GM12878 (cell line): ENCODE results near the gene NDRG4. TPM values are rescaled to one million over a fixed set of nuclear protein-coding genes. Genes with fewer than 3 reads are reported as not detected.

ENCODE experiments used
- ATAC-seq: fragments of 200-7000 bp; cut with Tn5 transposase; 3 replicates; pipeline ENCODE4 v1.9.1; 2020; ENCODE audit warnings: mild to moderate bottlenecking, moderate library complexity
- BruUV-seq: library from RNA; stranded (reverse); fragments of 400-500 nt; replicated peaks from 2 replicates; lab custom pipeline; 2021; lab: Mats Ljungman, UMichigan
- CTCF ChIA-PET: fragments of 300-600 bp; sonication (Branson Sonifier 250); formaldehyde crosslinking; extraction: SDS; loops from one replicate; lab custom pipeline; 2021; ENCODE audit warnings: inconsistent platforms; lab: Yijun Ruan, JAX
- POLR2A ChIA-PET: fragments of 350-600 bp; formaldehyde crosslinking; extraction: SDS; loops from one replicate; lab custom pipeline; 2021; ENCODE audit warnings: inconsistent platforms; lab: Charles Lee
- RAD21 ChIA-PET: fragments of 300-600 bp; sonication (Branson Sonifier 250); formaldehyde crosslinking; loops from one replicate; lab custom pipeline; 2023; ENCODE audit warnings: antibody characterized with exemption; ENCODE audit not compliant: unreplicated experiment; lab: Charles Lee
- SMC1A ChIA-PET: fragments of 300-600 bp; sonication (Branson Sonifier 250); formaldehyde crosslinking; loops from one replicate; lab custom pipeline; 2023; ENCODE audit not compliant: unreplicated experiment, uncharacterized antibody; lab: Charles Lee
- DNase-seq: peaks from one replicate; pipeline ENCODE4 v3.0.0-alpha.2; 2011; ENCODE audit warnings: low read depth, low spot score
- FAIRE-seq: peaks from 3 replicates; lab custom pipeline; 2011; peaks lifted over from hg19 to GRCh38; lab: Jason Lieb, UNC
- H2AFZ ChIP-seq: 2 replicates; pipeline ENCODE4 v1.6.0; 2011; ENCODE audit warnings: low read depth, low read length, control low read depth; ENCODE audit not compliant: control insufficient read depth
- H3K27ac ChIP-seq: 2 replicates; pipeline ENCODE4 v1.5.1; 2011; ENCODE audit warnings: control low read depth; ENCODE audit not compliant: control insufficient read depth, insufficient read depth
- H3K27me3 ChIP-seq, 2 experiments: replicated peaks in 1 of 2; 2 replicates each; pipeline versions ENCODE4 v1.6.0 to v1.6.1; 2011; ENCODE audit warnings: low read length in 1 of 2; ENCODE audit not compliant: control insufficient read depth in 2 of 2, insufficient read depth in 2 of 2
- H3K36me3 ChIP-seq, 2 experiments: 2 replicates each; pipeline ENCODE4 v1.5.1; 2011; ENCODE audit warnings: low read length in 1 of 2; ENCODE audit not compliant: control insufficient read depth in 2 of 2, insufficient read depth in 2 of 2
- H3K4me1 ChIP-seq: 2 replicates; pipeline ENCODE4 v1.6.1; 2011; ENCODE audit warnings: mild to moderate bottlenecking, low read length, moderate library complexity, mixed read lengths; ENCODE audit not compliant: control insufficient read depth, insufficient read depth
- H3K4me2 ChIP-seq: 2 replicates; pipeline ENCODE4 v1.6.0; 2011; ENCODE audit warnings: control low read depth; ENCODE audit not compliant: control insufficient read depth, insufficient read depth
- H3K4me3 ChIP-seq: fragments of 200-600 bp; sonication (generic); 2 replicates; pipeline ENCODE4 v1.5.1; 2016
- H3K79me2 ChIP-seq: 2 replicates; pipeline ENCODE4 v1.6.0; 2011; ENCODE audit warnings: low read length; ENCODE audit not compliant: control insufficient read depth, insufficient read depth
- H3K9ac ChIP-seq: 2 replicates; pipeline ENCODE4 v1.8.0; 2011; ENCODE audit warnings: low read length, control low read depth, mixed read lengths; ENCODE audit not compliant: control insufficient read depth, insufficient read depth
- H3K9me3 ChIP-seq: replicated peaks from 3 replicates; pipeline ENCODE4 v1.5.1; 2011; ENCODE audit warnings: mild to moderate bottlenecking, low read length; ENCODE audit not compliant: control insufficient read depth, insufficient read depth
- H4K20me1 ChIP-seq: 2 replicates; pipeline ENCODE4 v1.6.0; 2011; ENCODE audit not compliant: control insufficient read depth, insufficient read depth
- CHD1 ChIP-seq: IDR thresholded peaks from 2 replicates; pipeline ENCODE4 v1.6.1; 2012; ENCODE audit warnings: low read depth, low read length, improper control_type of control experiment
- CREB1 ChIP-seq: IDR thresholded peaks from 2 replicates; pipeline ENCODE4 v1.6.1; 2012; ENCODE audit warnings: low read depth, mild to moderate bottlenecking, inconsistent platforms
- EZH2 ChIP-seq: IDR thresholded peaks from 2 replicates; pipeline ENCODE4 v1.6.1; 2012; ENCODE audit warnings: low read depth, mild to moderate bottlenecking, control low read depth, inconsistent platforms, low read length, borderline replicate concordance; ENCODE audit not compliant: control insufficient read depth
- NR2C1 ChIP-seq: fragments of 450-650 bp; IDR thresholded peaks from 2 replicates; pipeline ENCODE4 v1.6.1; 2017; ENCODE audit warnings: antibody characterized with exemption, mild to moderate bottlenecking, moderate library complexity
- PBX3 ChIP-seq: IDR thresholded peaks from 2 replicates; pipeline ENCODE4 v1.6.1; 2011; ENCODE audit warnings: mild to moderate bottlenecking, low read depth, low read length, moderate library complexity; ENCODE audit not compliant: insufficient replicate concordance
- RB1 ChIP-seq: fragments of 450-650 bp; formaldehyde crosslinking; IDR thresholded peaks from 2 replicates; pipeline ENCODE4 v1.6.1; 2017; ENCODE audit warnings: mild to moderate bottlenecking, borderline replicate concordance
- SIN3A ChIP-seq: IDR thresholded peaks from 2 replicates; pipeline ENCODE4 v1.6.1; 2012; ENCODE audit warnings: low read depth, low read length, improper control_type of control experiment
- SPI1 ChIP-seq: IDR thresholded peaks from 2 replicates; pipeline ENCODE4 v1.6.1; 2011; ENCODE audit warnings: low read depth, mild to moderate bottlenecking, low read length, moderate library complexity, borderline replicate concordance; ENCODE audit not compliant: insufficient read depth
- SUPT20H ChIP-seq: IDR thresholded peaks from 2 replicates; pipeline ENCODE4 v1.6.1; 2011; ENCODE audit warnings: low read depth, mild to moderate bottlenecking, low read length, moderate library complexity, borderline replicate concordance; ENCODE audit not compliant: control insufficient read depth
- SUZ12 ChIP-seq: fragments of 200-600 bp; sonication (generic); IDR thresholded peaks from one replicate; pipeline ENCODE4 v1.6.1; 2018; ENCODE audit warnings: antibody characterized with exemption, mild to moderate bottlenecking; ENCODE audit not compliant: unreplicated experiment
- ZSCAN29 ChIP-seq: fragments of 450-650 bp; IDR thresholded peaks from 2 replicates; pipeline ENCODE4 v1.6.1; 2017; ENCODE audit warnings: mild to moderate bottlenecking, moderate library complexity
- WGBS: methylation state at CpG from one replicate; pipeline ENCODE4 v1.1.6; 2016; ENCODE audit warnings: low lambda C conversion rate; ENCODE audit not compliant: insufficient replicate concordance, insufficient coverage; ENCODE audit errors: missing lambda C conversion rate; 5-methylcytosine and 5-hydroxymethylcytosine counted together
- in situ Hi-C: fragments of 300-500 bp; cut with MboI; formaldehyde crosslinking; loops from 9 replicates; pipeline ENCODE4 v1.14.3; 2018; ENCODE audit warnings: mixed read lengths
- intact Hi-C: fragments of 100-400 bp; cut with micrococcal nuclease; formaldehyde crosslinking; loops from one replicate; pipeline ENCODE4 v1.14.2; 2022; ENCODE audit not compliant: unreplicated experiment
- polyA plus RNA-seq, 11 experiments: library from polyadenylated mRNA; depleted of rRNA in 4 of 11; unstranded in 6 of 11; stranded (reverse) in 5 of 11; fragments of >200 nt; fragmentation: Nextera tagmentation in 4 of 11; fragmentation: Illumina TruSeq in 1 of 11; extraction: Ambion mirVana in 4 of 11; extraction: Trizol in 1 of 11; gene quantifications; 1 replicate in 1 of 11; 2 replicates in 10 of 11; pipeline versions ENCODE4 v1.2.1 to v1.2.3, GENCODE V29; 2011 to 2016; ENCODE audit warnings: inconsistent platforms in 2 of 11, missing spikeins in 2 of 11, low read depth in 1 of 11
- total RNA-seq, 4 experiments: library from RNA; depleted of rRNA in 3 of 4; stranded (reverse); fragments of >200 nt in 3 of 4; fragmentation: Illumina TruSeq in 1 of 4; extraction: Trizol in 1 of 4; gene quantifications; 2 replicates each; pipeline versions ENCODE4 v1.2.1 to v1.2.3, GENCODE V29; 2013 to 2021
- TF ChIP-seq, protein P1 (sequence below): fragments of 450-650 bp; IDR thresholded peaks from 2 replicates; pipeline ENCODE4 v1.6.1; 2016; ENCODE audit warnings: mild to moderate bottlenecking

Gene NDRG4
- total and polyA plus RNA-seq, 10 of the 15 experiments (the other 5 are each of a cell fraction or from before 2014, with no cell fraction given): 0.33 to 3.8 (median 2.5) TPM

- no peak overlapping the region for H2AFZ ChIP-seq
- H4K20me1 ChIP-seq: no peaks in the 10 kb centered on the region
- H3K9me3 ChIP-seq: no peaks in the 10 kb centered on the region
- H3K27ac ChIP-seq: no peak overlapping the region
- DNase-seq: no peak
- ATAC-seq: peak; percentile 46
- no peak overlapping the region for H3K9ac ChIP-seq
- WGBS: 12% methylated on average over 55 of the region's 86 CpGs
- in situ Hi-C loops (no loop called here), intact Hi-C loops (no loop called here)
- POLR2A ChIA-PET: no interaction called here
- no peaks in the 10 kb centered on the region for H3K4me1 ChIP-seq
- no peaks in the 10 kb centered on the region for H3K36me3 ChIP-seq
- FAIRE-seq: no peak
- H3K4me2 ChIP-seq: peak overlapping the region; percentile 54; the same call in 1 of the 2 replicates
- H3K79me2 ChIP-seq: no peaks in the 10 kb centered on the region
- CTCF ChIA-PET: no interaction called here
- RAD21 ChIA-PET: no interaction called here
- SMC1A ChIA-PET: interaction anchor here (0.6 kb wide), 1 partner anchor 127 kb away, joined by 3 read pairs; no protein-coding TSS in a partner anchor
- H3K27me3 ChIP-seq: peaks cover 8 to 10% of the 10 kb centered on the region in 2 experiments; a peak in 3 of 4 replicates
- TF ChIP-seq SIN3A (no peak), SUZ12 (peak; percentile 100), NR2C1 (no peak)
- TF ChIP-seq, all 136 proteins: peak for 1
- BruUV-seq: no TSS peak
- H3K4me3 ChIP-seq: no peak overlapping the region
Observed at GRCh38 chr16:58464047-58464915, 35.7 kb upstream of the NDRG4 start.

DNA sequence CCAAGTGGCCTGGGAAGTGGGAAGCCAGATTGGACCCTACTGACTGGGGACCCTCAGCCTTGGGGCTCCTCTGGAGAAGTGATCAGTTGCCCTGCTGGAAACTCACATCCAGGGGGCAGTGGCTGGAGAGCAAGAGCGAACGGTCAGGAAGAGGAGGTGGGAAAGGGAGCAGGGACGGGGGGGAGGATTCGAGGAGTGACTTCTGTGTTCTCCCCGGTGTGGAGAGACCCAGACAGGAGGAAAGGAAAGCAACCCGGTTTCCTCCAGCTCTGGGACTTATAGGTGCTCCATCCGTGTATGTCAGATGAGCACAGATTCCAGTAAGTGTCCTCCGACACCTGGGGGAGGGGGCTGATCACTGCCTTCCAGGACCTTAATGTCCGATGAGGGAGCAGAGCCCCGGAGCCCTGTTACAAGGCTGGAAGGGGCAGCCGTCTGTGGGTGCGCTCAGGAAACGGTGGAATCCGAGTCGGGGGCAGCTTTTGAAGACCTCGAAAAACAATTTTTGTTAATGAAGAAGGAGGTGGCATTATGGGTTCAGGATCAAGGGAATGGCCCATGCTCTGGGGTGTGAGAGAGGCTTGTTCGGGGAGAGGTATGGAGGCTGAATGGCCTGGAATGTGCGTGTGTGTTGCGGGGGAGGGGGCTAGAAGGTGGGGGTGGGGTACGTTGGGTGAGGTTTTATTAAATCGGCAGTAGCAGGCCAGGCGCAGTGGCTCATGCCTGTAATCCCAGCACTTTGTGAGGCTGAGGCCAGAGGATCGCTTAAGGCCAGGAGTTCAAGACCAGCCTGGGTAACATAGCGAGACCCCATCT lies 34.8 kb upstream of the NDRG4 start:
- ATAC-seq: no peak
- Histone ChIP-seq H4K20me1 (no peaks in the 10 kb centered on the region), H3K9me3 (no peaks in the 10 kb centered on the region), H3K79me2 (no peaks in the 10 kb centered on the region), H3K4me1 (no peaks in the 10 kb centered on the region), H3K4me3 (no peak overlapping the region), H3K9ac (no peak overlapping the region), H3K36me3 (no peaks in the 10 kb centered on the region), H2AFZ (no peak overlapping the region), H3K4me2 (no peak overlapping the region), H3K27ac (no peak overlapping the region), H3K27me3 (peaks cover 8 to 10% of the 10 kb centered on the region in 2 experiments; a peak in 3 of 4 replicates)
- ChIA-PET RAD21 (no interaction called here), CTCF (no interaction called here), SMC1A (interaction anchor here (0.6 to 0.7 kb wide), 2 partner anchors 19 to 128 kb away, joined by 3 read pairs; no protein-coding TSS in a partner anchor), POLR2A (no interaction called here)
- no TSS peak for BruUV-seq
- DNase-seq: no peak
- in situ Hi-C loops (no loop called here), intact Hi-C loops (no loop called here)
- 26% methylated on average over 23 of the region's 24 CpGs for WGBS
- no peak for FAIRE-seq
- no peak for TF ChIP-seq CHD1
- no peak for TF ChIP-seq EZH2
- no peak for TF ChIP-seq SPI1
- no peak for TF ChIP-seq SUPT20H
- no peak for TF ChIP-seq CREB1
- no peak for TF ChIP-seq RB1
- TF ChIP-seq ZSCAN29: no peak
- TF ChIP-seq, protein P1, sequence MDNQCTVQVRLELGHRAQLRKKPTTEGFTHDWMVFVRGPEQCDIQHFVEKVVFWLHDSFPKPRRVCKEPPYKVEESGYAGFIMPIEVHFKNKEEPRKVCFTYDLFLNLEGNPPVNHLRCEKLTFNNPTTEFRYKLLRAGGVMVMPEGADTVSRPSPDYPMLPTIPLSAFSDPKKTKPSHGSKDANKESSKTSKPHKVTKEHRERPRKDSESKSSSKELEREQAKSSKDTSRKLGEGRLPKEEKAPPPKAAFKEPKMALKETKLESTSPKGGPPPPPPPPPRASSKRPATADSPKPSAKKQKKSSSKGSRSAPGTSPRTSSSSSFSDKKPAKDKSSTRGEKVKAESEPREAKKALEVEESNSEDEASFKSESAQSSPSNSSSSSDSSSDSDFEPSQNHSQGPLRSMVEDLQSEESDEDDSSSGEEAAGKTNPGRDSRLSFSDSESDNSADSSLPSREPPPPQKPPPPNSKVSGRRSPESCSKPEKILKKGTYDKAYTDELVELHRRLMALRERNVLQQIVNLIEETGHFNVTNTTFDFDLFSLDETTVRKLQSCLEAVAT: no peak
- TF ChIP-seq PBX3: no peak
